ENCODE measurements around the gene TTLL9. TPM values are rescaled to one million over a fixed set of nuclear protein-coding genes. Genes with fewer than 3 reads are reported as not detected.
"Not testable (repeated sequence)": the region's sequence is repeated elsewhere in the genome, so short reads cannot be mapped to it uniquely, and the experiment has no call there.

TTLL9 gene
- total and polyA plus RNA-seq, 2 donors (not counting 1 experiment from before 2014, with no cell fraction given) = 0.74 to 0.76 TPM

DNA sequence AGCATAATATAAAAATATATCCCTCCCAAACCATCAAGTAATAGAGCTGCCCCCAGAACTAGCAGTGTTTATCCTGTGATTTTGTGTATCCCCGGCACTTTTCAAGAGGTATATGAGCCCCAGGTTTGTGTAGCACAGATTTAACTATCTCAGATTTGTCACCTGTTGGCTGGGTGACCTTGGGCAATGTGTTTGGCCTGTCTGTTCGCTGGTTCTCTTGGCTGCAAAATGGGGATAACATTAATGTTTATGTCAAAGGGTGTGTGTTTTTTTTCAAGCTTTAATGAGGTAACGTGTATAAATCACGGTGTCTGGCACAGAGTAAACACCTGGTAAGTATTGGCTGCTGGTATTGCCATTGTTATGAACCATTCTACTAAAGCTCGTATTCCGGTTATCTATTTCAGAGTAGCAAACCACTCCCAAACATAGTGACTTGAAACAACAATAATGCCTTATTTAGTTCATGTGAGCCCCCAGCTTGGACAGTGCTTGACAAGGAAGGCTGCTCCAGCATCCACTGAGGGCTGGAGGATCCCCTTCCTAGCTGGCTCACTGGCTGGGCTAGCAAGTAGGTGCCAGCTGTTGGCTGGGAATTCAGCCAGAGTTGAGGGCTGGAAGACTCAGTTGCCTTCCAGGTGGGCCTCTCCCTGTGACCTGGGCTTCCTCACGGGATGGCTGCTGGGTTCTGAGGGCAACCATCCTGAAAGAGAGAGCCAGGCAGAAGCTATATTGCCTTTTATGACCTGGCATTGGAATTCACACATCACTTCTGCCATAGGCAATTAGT, 45.3 kb downstream of the TTLL9 start:
- no peak for TF ChIP-seq EZH2 (IDR thresholded peaks at IDR 0.05; ENCODE audit: borderline replicate concordance, insufficient read depth, low read depth, low read length, poor library complexity, severe bottlenecking)
- TF ChIP-seq, protein P1, sequence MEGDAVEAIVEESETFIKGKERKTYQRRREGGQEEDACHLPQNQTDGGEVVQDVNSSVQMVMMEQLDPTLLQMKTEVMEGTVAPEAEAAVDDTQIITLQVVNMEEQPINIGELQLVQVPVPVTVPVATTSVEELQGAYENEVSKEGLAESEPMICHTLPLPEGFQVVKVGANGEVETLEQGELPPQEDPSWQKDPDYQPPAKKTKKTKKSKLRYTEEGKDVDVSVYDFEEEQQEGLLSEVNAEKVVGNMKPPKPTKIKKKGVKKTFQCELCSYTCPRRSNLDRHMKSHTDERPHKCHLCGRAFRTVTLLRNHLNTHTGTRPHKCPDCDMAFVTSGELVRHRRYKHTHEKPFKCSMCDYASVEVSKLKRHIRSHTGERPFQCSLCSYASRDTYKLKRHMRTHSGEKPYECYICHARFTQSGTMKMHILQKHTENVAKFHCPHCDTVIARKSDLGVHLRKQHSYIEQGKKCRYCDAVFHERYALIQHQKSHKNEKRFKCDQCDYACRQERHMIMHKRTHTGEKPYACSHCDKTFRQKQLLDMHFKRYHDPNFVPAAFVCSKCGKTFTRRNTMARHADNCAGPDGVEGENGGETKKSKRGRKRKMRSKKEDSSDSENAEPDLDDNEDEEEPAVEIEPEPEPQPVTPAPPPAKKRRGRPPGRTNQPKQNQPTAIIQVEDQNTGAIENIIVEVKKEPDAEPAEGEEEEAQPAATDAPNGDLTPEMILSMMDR (IDR thresholded peaks at IDR 0.05) = no peak
- POLR2A ChIA-PET = no interaction called here
- no peak overlapping the region for H3K4me2 ChIP-seq (replicated peaks; ENCODE audit: low read depth, low read length, poor library complexity, severe bottlenecking)
- H4K20me1 ChIP-seq (ENCODE audit: control insufficient read depth, insufficient read depth, low read length, poor library complexity, severe bottlenecking) = no peaks in the 10 kb centered on the region
- Mint-ChIP-seq H3K4me1 (no peaks in the 10 kb centered on the region), H3K4me3 (no peak overlapping the region), H3K9me3 (ENCODE audit: insufficient read depth) (no peaks in the 10 kb centered on the region), H3K27ac (no peak overlapping the region), H3K27me3 (no peaks in the 10 kb centered on the region)
- no peak overlapping the region for H3K27ac ChIP-seq (ENCODE audit: low read length in 2 of 2)
- DNase-seq (no peak), ATAC-seq (ENCODE audit: low read depth) (no peak)
- H3K4me3 ChIP-seq (ENCODE audit: control extremely low read depth in 1 of 5, extremely low read depth in 1 of 5, insufficient read depth in 1 of 5, low read depth in 2 of 5, low read length in 4 of 5) = no peak overlapping the region
- no peak overlapping the region for H2AFZ ChIP-seq (ENCODE audit: insufficient read depth, low read depth, low read length, poor library complexity, severe bottlenecking)
- CTCF ChIA-PET = no interaction called here
- intact Hi-C loops (cut with micrococcal nuclease) = no loop called here
- 93% methylated on average over 2 of the region's 7 CpGs for WGBS (ENCODE audit: insufficient coverage)
- H3K36me3 ChIP-seq (replicated peaks in 1 of 2; ENCODE audit: control extremely low read depth in 1 of 2, control insufficient read depth in 1 of 2, extremely low read depth in 1 of 2, insufficient read depth in 2 of 2, low read length in 1 of 2) = no peaks in the 10 kb centered on the region
- H3K9me3 ChIP-seq (ENCODE audit: control extremely low read depth in 1 of 3, control insufficient read depth in 2 of 3, insufficient read depth in 1 of 3, low read length in 2 of 3) = no peaks in the 10 kb centered on the region
- H3K27me3 ChIP-seq (replicated peaks in 1 of 4; ENCODE audit: control extremely low read depth in 1 of 4, control insufficient read depth in 3 of 4, insufficient read depth in 4 of 4, low read length in 3 of 4) = no peaks in the 10 kb centered on the region
- H3K9ac ChIP-seq (ENCODE audit: low read length) = no peak overlapping the region
- no peaks in the 10 kb centered on the region for H3K4me1 ChIP-seq (ENCODE audit: control insufficient read depth in 2 of 2, insufficient read depth in 2 of 2, low read length in 2 of 2)
- H3K79me2 ChIP-seq (ENCODE audit: control insufficient read depth, insufficient read depth, low read length) = no peaks in the 10 kb centered on the region

DNA sequence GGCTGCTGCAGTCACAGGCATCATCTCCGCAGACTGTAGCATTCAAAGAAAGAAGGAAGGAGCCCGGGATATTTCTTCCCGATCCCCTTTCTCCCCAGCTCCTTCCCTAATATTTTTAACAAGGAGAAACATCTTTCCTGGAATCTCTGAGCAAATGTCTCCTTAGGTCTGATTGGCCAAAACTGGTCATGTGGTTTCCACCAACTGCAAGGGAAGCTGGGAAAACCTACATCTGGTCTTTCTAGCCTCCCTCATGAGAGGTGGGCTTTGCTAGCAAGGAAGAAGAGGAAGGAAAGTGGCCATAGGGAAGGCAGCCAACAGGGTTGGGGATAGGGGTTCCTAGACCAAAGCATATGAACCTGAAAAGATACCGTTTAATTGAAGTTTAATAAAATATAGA, 46.3 kb downstream of the TTLL9 start:
- no peak overlapping the region for H3K9ac ChIP-seq (ENCODE audit: low read length)
- Mint-ChIP-seq H3K4me3 (no peak overlapping the region), H3K9me3 (ENCODE audit: insufficient read depth) (no peaks in the 10 kb centered on the region), H3K27ac (no peak overlapping the region), H3K4me1 (no peaks in the 10 kb centered on the region), H3K27me3 (no peaks in the 10 kb centered on the region)
- DNase-seq = no peak
- no peak overlapping the region for H3K27ac ChIP-seq (ENCODE audit: low read length in 2 of 2)
- 100% methylated on average over 1 of the region's 4 CpGs for WGBS (ENCODE audit: insufficient coverage)
- ATAC-seq (ENCODE audit: low read depth) = no peak
- no peak for TF ChIP-seq EZH2 (IDR thresholded peaks at IDR 0.05; ENCODE audit: borderline replicate concordance, insufficient read depth, low read depth, low read length, poor library complexity, severe bottlenecking)
- TF ChIP-seq, protein P1 (IDR thresholded peaks at IDR 0.05) = no peak
- no peak overlapping the region for H3K4me3 ChIP-seq (ENCODE audit: control extremely low read depth in 1 of 5, extremely low read depth in 1 of 5, insufficient read depth in 1 of 5, low read depth in 2 of 5, low read length in 4 of 5)
- no peaks in the 10 kb centered on the region for H3K79me2 ChIP-seq (ENCODE audit: control insufficient read depth, insufficient read depth, low read length)
- ChIA-PET POLR2A (no interaction called here), CTCF (no interaction called here)
- H3K4me1 ChIP-seq (ENCODE audit: control insufficient read depth in 2 of 2, insufficient read depth in 2 of 2, low read length in 2 of 2) = no peaks in the 10 kb centered on the region
- intact Hi-C loops (cut with micrococcal nuclease) = no loop called here
- H3K4me2 ChIP-seq (replicated peaks; ENCODE audit: low read depth, low read length, poor library complexity, severe bottlenecking) = no peak overlapping the region
- no peaks in the 10 kb centered on the region for H3K36me3 ChIP-seq (replicated peaks in 1 of 2; ENCODE audit: control extremely low read depth in 1 of 2, control insufficient read depth in 1 of 2, extremely low read depth in 1 of 2, insufficient read depth in 2 of 2, low read length in 1 of 2)
- no peaks in the 10 kb centered on the region for H4K20me1 ChIP-seq (ENCODE audit: control insufficient read depth, insufficient read depth, low read length, poor library complexity, severe bottlenecking)
- no peak overlapping the region for H2AFZ ChIP-seq (ENCODE audit: insufficient read depth, low read depth, low read length, poor library complexity, severe bottlenecking)
- no peaks in the 10 kb centered on the region for H3K27me3 ChIP-seq (replicated peaks in 1 of 4; ENCODE audit: control extremely low read depth in 1 of 4, control insufficient read depth in 3 of 4, insufficient read depth in 4 of 4, low read length in 3 of 4)
- H3K9me3 ChIP-seq (ENCODE audit: control extremely low read depth in 1 of 3, control insufficient read depth in 2 of 3, insufficient read depth in 1 of 3, low read length in 2 of 3) = no peaks in the 10 kb centered on the region

DNA sequence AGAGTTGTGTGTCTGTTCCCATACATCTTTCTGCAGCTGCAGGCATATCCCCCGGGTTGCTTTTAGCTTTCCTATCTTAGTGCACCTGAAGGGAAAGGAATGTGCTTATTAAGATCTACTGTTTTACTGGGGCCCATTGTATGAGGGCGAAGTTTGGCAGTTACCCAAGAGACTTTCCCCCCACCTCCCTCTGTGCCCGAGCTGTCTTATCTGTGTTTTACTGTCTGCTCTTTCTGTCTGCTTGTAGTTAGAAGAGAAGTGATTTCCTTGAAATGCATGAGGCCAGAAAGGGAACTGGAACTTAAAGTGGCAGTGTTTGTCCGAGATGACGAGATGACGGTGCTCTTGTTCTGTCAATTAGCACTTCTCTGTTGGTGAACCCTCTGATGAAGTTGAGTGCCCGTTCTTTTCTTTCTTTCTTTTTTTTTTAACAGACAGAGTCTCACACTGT, 47.6 kb downstream of the TTLL9 start:
- H3K36me3 ChIP-seq (replicated peaks in 1 of 2; ENCODE audit: control extremely low read depth in 1 of 2, control insufficient read depth in 1 of 2, extremely low read depth in 1 of 2, insufficient read depth in 2 of 2, low read length in 1 of 2); DNase-seq; H3K27ac ChIP-seq (ENCODE audit: low read length in 2 of 2); H4K20me1 ChIP-seq (ENCODE audit: control insufficient read depth, insufficient read depth, low read length, poor library complexity, severe bottlenecking); H3K27me3 ChIP-seq (replicated peaks in 1 of 4; ENCODE audit: control extremely low read depth in 1 of 4, control insufficient read depth in 3 of 4, insufficient read depth in 4 of 4, low read length in 3 of 4); H3K9me3 Mint-ChIP-seq (ENCODE audit: insufficient read depth); H3K9ac ChIP-seq (ENCODE audit: low read length); H3K79me2 ChIP-seq (ENCODE audit: control insufficient read depth, insufficient read depth, low read length); H3K4me3 ChIP-seq (ENCODE audit: control extremely low read depth in 1 of 5, extremely low read depth in 1 of 5, insufficient read depth in 1 of 5, low read depth in 2 of 5, low read length in 4 of 5); intact Hi-C loops (cut with micrococcal nuclease); H3K9me3 ChIP-seq (ENCODE audit: control extremely low read depth in 1 of 3, control insufficient read depth in 2 of 3, insufficient read depth in 1 of 3, low read length in 2 of 3); H3K4me3 Mint-ChIP-seq; H3K27ac Mint-ChIP-seq; H3K4me1 ChIP-seq (ENCODE audit: control insufficient read depth in 2 of 2, insufficient read depth in 2 of 2, low read length in 2 of 2); H3K4me1 Mint-ChIP-seq; ATAC-seq (ENCODE audit: low read depth); POLR2A ChIA-PET; H3K27me3 Mint-ChIP-seq: not testable (repeated sequence)
- peak overlapping the region; percentile 17 for H3K4me2 ChIP-seq (replicated peaks; ENCODE audit: low read depth, low read length, poor library complexity, severe bottlenecking)
- 0% methylated on average over 2 of the region's 7 CpGs for WGBS (ENCODE audit: insufficient coverage)
- CTCF ChIA-PET = interaction anchor here (0.5 to 1.4 kb wide), 2 partner anchors 35 to 114 kb away, joined by 3 to 7 read pairs; partner anchors contain the start of gene PDRG1
- peak overlapping the region; percentile 14 for H2AFZ ChIP-seq (ENCODE audit: insufficient read depth, low read depth, low read length, poor library complexity, severe bottlenecking)

All from B cell (primary cell).